Stimulated activated CD4-positive, alpha-beta T cell treated with anti-CD3 and anti-CD28 coated beads, Interleukin-15, amount 100 ng/mL, for 1 hour (primary cell): ENCODE results near the gene SNX11.
A peak's percentile ranks its signal among the peaks of the same experiment; 100 is the strongest.

ENCODE experiments used
- DNase-seq, 2 donors: peaks; one replicate each; pipeline ENCODE4 v3.0.0-alpha.2; 2020; ENCODE audit warnings: low read depth in 1 of 2, low spot score in 1 of 2

SNX11 gene

DNA sequence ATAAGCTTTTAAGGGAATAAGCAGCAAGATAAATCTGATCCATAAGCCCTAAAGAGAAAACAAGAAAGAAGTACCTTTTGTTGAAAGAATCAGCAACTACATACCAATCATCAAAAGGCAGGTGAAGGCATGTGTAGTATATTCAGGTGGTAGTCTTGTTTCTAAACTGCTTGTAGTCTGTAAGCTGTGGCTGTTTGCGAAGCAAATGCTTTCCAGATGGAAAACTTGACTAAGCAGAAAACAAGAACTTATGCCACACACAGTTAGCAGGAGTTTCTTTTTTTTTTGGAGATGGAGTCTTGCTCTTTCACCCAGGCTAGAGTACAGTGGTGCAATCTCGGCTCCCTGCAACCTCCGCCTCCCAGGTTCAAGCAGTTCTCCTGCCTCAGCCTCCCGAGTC lies 12.0 kb upstream of the SNX11 start:
- no peak for DNase-seq

DNA sequence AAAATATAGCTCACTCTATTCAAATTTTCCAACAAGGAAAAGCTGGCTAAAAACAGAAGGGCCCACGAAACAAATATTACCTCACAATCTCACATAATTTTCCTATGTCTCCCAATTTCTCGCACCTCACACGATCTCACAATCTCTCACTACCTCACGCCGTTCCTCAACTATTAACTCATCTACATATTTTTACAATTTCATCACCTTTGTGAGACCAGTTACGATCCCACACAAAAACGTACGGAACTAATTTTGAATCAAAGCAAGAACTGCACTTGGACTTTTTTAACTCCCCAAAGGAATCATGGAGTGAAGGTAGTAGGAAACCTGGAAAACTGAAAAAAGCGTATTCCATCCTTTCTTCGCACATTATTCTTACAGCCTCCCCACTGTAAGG lies 7.4 kb upstream of the SNX11 start:
- no peak for DNase-seq

DNA sequence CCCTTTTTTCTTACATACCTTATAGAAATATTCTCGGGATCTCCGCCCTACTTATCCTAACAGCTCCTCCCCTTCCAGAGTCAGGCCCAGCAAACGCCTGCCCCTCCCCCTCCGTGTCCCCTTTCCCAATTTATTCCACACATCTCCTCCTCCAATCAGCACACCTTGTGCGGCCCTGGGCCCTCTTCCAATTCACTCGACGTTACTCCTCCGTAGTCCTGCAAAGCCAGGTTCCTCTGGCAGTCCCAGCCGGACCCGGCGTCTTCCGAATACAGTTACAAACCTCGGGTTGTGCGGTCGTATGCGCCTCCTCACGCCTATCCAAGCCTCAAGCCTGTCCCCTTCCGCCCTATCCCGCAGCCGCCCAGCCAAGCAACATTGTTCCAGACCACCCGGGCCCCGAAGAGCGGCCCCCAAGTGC lies 7.0 kb upstream of the SNX11 start:
- DNase-seq = no peak

DNA sequence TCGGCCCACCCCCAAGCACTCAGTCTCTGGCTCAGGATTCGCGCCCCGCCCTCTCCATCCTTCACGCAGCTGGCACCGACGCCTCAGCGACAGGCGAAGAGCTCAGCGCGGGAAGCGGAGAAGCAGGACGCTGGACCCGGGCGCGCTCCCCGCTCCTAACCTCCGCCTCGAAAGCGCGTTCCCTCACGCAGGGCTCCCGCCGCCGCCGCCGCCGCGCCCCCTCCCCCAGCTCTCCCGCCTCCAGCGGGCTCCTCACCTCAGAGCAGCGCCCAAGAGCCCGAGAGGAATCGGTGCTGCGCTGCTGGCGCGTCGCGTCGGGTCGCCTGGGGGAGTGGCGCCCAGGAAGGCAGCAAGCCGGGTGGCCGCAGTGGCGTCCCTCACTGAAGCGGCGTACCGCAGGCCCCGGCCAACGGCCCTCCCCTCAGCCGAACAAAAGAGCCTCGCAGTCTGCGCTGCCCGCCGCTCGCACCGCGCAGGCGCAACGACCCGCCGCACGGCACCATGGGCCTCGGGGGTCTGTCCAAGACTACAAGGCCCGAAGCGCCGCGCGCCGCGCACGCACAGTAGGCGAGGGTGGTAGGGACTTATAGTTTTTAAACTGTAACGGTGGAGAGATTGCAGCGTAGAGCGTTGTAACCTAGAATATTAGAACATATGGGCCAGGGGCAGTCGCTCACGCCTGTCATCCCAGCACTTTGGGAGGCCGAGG lies 6.4 kb upstream of the SNX11 start, which contains the start of gene CBX1:
CBX1 (minus strand) TSS at position 467 of the 709 bp plus-strand sequence. CDS start 24,474 bp downstream, outside the sequence.
- DNase-seq = peak; percentile 91

DNA sequence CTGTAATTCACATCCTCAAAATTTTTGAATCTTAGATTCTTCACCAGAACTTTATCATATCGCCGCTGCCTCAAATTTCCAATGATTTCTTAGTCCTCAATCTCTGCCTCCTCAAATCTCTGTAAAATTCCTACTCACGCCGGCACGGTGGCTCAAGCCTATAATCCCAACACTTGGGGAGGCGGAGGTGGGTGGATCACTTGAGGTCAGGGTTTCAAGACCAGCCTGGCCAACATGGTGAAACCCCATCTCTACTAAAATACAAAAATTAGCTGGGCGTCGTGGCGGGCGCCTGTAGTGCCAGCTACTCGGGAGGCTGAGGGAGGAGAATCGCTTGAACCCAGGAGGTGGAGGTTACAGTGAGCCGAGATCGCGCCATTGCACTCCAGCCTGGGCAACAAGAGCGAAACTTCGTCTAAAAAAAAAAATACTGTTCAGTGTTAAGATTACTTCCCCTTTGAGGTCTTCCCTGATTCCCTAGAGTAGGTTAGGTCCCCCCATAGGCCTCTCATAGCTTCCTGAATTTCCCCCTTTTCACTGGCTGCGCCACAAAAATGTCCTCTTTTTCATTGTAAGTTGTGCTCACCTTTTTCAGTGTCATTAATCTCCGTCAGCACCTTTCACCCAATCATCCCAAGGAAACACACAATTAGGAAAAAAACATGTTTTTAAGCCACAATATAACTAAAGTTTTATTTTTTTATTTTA lies 5.4 kb upstream of the SNX11 start:
- no peak for DNase-seq

DNA sequence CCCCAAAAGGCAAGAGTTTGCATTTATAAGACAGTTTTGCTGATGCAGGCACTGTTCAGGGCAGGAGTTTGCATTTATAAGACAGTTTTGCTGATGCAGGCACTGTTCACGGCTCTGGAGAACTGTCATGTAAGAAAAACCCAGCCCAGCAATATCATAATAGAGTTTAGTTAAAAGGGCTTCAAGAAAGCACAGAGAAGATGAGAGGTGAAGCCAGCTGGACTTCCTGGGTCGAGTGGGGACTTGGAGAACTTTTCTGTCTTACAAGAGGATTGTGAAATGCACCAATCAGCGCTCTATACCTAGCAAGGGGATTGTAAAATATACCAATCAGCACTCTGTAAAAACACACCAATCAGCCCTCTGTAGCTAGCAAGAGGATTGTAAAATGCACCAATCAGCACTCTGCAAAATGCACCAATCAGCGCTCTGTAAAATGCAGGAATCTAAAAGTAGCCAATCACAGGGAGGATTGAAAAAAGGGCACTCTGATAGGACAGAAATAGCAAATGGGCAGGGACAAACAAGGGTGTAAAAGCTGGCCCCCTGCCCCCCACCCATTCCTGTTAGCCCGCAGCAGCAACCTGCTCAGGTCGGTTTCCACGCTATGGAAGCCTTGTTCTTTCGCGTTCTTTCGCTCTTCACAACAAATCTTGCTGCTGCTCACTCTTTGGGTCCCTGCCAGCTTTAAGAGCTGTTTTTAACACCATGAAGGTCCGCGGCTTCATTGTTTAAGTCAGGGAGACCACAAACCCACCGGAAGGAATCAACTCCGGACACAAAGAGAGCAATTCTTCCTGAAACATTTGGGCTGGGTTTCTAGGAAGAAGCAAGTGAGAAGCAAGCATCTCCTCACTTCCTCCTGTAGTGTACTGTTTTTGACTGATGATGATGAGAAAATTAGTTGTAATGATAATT lies 4.5 kb upstream of the SNX11 start:
- DNase-seq = no peak

DNA sequence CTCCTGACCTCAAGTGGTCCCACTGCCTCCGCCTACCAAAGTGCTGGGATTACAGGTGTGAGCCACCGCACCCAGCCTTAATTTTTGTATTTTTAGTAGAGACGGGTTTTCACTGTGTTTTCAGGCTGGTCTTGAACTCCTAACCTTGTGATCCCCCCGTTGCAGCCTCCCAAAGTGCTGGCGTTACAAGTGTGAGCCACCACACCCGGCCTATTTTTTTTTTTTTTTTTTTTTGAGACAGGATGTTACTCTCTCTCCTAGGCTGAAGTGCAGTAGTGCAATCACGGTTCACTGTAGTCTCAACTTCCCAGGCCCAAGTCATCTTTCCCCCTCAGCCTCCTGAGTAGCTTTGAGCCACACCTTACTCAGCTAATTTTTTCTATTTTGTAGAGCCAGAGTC lies 3.1 kb upstream of the SNX11 start:
- DNase-seq = no peak

DNA sequence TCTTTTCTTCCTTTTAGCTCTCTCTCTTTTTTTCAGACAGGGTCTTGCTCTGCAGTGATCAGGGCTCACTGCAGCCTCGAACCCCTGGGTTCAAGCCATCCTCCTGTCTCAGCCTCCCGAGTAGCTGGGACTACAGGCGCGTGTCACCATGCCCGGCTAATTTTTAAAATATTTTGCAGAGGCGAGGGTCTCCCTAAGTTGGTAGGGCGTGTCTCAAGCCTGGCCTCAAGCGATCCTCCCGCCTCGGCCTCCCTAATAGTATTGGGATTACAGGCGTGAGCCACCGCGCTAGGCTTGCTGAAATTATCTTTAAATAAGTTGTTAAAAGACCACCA lies 797 bp upstream of the SNX11 start:
- DNase-seq = no peak

DNA sequence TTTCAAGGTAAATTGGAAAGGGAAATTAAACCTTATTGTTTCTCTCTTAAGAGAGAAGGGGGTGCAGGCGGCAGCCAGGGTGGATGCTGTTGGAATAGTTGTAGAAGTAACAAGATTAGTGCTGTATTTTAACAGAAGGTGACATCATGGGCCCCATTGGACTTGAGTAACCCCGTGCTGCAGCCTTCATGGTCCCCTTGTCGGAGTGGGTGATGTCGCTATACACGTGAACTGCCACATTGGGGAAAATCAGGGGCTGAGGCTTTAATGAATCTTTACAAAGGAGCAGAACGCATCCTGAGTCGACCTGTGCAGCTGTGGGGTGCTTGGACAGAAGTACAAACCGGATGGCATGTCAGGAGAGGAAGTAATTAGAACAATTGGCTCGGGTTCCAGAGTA lies 3.2 kb downstream of the SNX11 start:
- DNase-seq = no peak

DNA sequence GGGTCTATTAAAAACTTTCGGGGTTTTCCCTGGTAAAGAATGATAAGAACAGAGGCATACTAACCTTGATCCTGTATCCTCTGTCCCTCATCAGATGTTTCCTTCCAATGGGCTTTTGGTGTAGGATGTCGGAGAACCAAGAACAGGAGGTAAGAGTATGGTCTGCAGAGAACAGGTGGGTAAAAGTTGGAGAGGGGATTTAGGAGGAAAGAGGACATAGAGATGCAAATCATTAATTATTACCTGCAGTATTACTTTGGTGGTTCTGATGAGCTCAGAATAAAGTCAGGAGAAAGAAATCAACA lies 4.3 kb downstream of the SNX11 start:
- DNase-seq = no peak

DNA sequence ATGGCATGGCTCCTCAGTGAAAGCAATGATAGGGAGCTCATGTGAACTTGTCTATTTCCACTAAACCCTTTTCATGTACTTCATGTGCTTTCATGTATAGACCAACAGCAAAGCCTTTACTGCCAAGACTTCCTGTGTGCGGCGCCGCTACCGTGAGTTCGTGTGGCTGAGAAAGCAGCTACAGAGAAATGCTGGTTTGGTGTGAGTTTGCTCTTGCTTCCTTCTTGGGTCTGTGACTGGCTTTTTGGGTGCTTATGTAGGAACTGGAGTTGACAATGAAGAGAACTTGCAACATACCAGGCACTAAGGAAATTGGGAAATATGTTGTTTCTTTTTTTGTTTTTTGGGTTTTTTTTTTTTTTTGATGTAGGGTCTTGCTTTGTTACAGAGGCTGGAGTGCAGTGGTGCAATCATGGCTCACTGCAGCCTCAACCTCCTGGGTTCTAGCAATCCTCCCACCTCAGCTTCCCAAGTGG lies 5.7 kb downstream of the SNX11 start:
- DNase-seq = peak; percentile 9 to 12

DNA sequence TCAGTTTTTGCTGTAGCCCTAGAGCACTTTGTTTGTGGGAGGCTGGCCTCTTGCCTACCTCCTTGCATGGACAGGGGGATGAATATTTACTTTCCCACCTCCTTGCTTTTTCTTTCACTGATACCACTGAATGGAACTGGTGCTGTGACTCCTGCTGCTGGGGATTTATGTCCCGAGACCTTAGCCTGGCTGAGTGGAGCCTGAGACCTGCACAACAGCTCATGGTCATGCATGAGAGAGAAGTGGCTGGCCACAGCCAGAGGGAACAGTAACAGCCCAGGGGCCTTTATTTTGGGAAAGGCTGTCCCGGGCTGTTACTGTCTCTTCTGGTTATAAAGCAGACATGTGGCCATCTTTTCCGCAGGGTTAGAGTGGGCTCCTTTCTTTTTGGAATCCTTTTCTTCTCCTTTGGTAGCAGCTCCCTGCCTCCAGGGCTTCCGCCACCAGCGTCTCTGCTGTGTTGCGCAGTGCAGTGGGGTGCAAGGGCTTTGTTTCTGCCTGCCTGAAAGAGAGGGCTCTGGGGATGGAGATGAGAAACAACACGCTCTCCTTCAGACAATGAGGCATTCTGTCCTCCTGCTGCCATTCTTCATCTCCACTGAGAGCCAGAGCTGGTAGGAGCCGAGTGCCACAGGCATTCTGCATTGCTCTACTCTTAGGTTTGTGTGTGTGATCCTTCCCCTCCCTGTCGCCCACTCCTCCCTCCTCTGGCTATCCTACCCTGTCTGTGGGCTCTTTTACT lies 14.5 kb downstream of the SNX11 start:
- DNase-seq = no peak

DNA sequence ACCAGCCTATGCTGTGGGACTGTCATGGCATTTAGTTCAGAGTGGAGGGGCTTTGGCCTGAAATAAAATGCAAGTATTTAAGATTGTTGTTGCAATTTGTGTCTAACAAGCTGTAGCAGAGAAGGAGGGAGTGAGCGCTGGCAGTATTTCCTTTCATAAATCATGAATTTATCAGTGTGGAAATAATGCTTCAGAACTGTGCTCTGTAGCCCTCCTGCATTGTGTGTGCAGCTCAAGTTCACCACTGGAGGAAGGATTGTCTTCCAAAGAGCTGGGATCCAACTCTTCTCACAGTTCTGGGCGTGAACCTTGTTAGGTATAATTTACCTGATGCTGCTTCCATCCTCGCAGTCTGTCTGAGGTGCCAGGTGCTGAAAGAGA lies 15.1 kb downstream of the SNX11 start:
- no peak for DNase-seq

DNA sequence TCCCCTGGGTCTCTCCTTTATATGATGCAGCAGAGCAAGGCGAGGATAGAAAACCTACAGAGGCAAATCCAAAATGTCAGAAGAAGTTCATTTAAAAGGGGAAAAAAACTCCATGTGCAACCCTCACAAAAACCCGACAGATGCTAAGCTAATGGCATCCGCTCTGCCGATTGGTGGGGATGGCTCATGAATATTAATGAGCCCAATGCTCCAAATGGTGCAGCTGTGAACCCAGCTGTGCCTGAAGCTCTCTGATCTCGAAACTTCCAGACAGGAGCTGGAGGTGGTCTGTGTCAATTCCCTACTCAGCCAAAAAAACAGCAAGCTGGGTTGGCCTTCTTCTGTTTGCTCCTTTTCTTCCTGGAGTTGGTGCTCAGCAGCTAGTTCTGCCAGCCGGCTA lies 15.5 kb downstream of the SNX11 start:
- no peak for DNase-seq

DNA sequence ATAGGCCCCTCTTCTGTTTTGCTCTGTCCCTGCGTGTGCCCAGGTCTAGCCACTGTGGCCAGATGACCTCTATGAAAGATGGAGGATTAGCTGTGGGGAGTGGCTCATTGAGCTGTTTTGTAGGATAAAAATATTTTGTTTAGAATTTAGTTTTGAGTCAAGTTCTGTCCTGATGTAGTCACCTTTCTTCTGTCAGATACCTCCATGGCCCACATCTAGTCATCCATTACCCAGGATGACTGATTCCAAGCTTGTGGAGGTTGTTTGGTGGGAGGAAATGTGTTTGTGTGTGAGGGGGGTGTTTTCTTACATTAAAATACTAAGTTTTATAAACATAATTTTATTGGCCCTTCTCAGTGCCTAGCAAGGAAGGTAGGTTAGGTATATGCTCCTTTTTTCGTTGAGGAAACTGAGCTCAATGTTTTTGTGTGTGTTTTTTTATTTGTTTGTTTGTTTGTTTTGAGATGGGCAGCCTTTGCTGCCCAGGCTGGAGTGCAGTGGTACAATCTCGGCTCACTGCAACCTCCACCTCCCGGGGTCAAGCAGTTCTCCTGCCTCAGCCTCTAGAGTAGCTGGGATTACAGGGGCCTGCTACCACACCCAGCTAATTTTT lies 16.3 kb downstream of the SNX11 start:
- DNase-seq = no peak

DNA sequence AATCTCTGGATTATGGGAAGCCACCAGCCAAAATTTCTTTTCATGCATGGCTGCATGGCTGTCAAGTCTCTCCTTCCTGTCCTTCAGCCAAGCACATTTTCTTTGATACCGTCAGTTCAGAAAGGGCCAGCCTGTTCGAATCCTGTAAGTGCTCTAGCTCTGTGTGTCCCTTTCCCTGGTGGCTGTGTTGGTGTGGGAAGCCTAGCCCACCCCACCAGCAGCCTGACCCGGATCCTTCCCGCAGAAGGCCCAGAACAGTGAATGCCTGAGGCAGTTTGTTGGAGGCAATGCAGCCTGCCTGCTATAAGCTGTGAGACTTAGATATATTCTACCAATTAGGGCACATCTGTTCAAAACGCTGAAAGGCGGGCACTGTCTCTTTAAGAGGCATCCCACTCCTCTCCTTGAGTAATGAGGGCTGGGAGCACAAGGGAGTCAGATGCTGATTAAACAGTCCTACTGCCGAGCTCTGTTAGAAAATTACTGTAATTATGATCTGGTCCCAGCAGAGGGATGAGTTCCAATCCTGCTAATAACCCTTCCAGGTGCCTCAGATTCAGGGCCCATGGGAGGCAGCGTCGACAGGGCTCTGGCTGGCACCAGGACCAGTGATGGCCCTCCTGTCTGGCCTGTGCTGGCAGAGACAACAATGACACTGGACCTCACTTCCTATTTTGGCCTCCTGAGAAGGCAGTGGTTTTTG lies 18.4 kb downstream of the SNX11 start:
- no peak for DNase-seq

DNA sequence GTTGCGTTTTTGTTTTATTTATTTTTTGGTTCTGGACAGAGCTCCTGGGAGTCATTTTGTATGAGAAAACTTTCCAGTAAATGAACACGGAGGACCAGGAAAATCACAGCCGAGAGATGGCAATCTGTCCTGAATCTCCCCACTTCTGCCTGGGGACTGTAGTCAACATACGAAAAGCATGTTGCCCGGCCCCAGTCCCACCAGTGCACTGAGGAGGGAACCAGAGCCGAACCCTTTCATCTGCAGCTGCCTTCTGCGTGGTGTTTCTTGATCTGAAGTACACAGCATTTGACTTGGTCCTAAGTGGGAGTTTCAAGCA lies 18.9 kb downstream of the SNX11 start:
- no peak for DNase-seq

DNA sequence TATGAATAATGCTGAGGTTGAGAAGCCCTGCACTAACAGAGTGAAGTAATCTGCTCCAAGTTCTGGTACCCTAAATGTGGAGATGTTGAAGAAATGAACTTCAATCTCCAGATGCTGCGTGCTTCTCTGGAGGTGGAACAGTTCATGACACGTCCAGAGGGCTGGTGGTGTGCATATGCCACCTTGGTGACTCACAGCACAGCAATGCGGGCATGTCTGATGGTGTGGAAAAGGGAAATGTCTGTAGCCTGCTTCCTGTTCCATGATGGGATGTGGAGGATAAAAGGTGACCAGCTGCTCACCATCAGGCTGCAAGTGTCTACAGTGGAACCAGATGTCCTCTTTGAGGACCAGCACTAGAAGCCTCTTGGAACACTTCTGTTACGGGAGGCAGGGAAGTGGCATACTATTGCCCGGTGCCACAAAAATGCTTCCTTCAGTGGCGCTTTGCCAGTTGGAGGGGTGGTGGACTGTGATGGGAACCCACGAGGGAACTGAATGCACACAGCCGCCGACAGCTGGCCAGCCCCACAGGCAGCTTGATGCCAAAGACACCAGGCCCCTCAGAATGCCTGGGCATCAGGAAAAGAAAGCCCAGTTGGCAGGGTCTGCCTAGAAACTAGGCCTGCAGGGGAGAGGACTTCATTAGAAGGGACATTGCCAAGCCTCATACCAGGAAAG lies 19.9 kb downstream of the SNX11 start:
- DNase-seq = no peak

DNA sequence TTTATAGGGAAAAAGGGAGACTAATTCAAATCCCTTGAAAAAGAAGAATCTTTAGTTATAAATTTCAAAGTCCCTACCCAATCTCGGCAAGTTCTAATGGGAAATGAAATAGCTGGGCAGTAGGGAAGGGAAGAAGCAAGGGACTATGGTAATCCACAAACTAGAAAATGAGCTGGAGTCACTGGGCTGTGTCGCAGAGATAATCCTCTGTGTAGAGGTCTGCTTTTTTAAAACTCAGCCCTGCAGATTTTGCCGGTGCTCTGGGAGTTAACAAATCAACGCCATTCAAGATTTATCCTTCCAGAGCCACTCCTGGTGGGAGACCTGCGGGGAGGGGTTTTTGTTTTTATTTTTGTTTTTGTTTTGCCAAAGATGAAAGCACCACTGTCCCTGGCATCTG lies 20.8 kb downstream of the SNX11 start:
- no peak for DNase-seq

DNA sequence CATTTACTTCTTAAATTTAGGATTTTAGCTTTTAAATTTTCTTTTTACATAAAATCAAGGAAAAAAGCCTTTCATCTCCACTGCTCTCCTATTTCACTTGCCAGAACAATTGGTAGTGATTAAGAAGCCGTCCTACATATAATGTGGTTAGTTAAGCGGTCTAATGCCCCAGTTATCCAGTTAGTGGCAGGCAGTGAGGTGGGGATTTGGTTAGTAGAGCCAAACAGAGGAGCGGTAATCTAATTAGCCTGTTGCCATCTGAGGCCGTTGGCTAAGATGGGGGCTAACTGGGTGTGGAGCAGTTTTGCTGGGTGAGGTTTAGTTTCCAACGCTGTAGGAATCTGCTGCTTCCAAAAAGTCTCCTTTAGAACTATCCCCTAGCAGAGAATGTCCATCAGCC lies 22.4 kb downstream of the SNX11 start:
- no peak for DNase-seq
